Fibroblast of skin of back (primary cell): ENCODE measurements around the gene FMNL1.
A peak's percentile ranks its signal among the peaks of the same experiment; 100 is the strongest.

ENCODE experiments used
- DNase-seq: peaks from one replicate; pipeline ENCODE4 v3.0.0-alpha.2; 2013

FMNL1 gene

GRCh38 chr17:45261577-45262515 lies 40.2 kb downstream of the FMNL1 start, which contains the start of gene SPATA32:
Gene SPATA32, minus strand, starts transcription at chr17:45262094. Its CDS starts 78 bp downstream, at chr17:45262016.
- peak; percentile 25 for DNase-seq

DNA sequence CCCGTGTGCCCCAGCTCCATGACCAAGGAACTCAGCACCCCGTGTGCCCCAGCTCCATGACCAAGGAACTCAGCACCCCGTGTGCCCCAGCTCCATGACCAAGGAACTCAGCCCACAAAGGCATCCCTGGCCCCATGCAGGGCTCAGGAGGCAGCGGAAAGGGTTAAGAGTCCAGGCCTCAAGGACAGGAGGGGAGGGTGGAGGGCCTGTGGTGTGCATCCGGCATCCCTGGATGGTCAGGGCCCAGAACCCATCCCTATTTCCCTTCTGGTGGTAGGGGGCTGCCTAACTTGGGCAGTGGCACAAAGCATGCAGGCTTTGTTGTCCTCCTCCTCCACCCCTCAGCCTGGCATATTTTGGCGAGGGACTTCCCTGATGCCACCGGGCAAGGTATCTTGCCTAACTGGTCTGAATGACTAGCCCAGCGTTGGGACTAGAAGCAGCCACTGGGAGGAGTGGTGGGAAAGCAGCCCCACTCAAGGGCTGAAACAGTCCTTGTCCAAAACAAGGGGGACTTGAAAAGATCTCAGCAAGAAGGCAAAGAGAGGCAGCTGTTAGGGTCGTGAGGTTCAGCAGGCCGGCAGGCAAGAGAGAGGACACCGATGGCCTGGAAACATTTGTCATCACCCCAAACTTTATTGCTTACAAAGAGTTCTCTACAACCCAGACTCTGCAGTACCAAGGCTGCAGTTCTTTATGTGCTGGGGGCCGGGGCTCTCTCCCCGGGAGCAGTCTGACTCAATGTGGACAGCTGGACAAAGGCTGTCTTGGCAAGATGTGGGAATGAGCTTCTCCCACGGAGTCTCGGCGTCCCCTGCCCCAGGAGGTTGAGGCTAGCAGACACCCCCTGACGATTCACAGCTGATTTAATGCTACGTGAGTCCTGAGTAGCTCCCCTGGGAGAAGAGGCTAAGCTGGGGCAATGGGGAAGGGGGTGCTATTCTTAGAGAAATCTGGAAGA lies 41.1 kb downstream of the FMNL1 start:
- DNase-seq: no peak

DNA sequence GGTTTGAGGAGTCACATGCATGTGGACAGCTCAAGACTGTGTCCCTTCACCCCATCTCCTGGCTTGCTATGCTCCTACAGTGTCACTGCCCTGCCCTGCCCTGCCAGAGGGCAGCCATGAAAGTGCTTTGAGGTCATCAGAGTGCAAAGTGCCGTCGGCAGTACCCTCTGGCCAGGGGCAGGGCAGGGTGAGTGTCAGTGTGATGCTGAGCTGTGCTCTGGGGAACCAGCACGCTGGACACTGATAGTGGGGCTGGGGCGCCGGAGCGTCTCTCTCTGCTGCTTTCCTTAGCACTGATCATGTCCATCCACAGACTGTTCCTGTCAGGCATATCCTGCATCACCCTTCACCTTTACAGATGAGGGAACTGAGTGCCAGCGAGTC lies 41.8 kb downstream of the FMNL1 start:
- no peak for DNase-seq

DNA sequence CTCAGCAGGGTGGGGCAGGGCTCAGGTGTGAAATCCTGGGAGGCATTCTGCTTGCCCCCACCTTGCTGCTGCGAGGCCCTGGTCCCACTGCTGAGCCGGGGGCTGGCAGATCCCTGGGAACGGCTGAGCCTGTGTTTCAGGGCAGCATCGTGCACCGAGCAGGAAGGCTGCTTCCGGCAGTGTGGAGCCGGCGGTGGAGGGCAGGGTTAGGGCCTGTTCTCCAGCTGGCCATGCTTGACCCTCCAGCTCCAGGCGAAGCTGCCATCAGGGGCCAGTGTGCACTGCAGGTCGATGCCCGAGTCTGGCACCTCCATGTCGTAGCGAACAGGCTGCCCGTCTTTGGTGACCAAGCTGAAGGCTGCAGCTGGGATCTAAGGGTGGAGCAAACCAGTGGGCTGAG lies 42.7 kb downstream of the FMNL1 start:
- no peak for DNase-seq

DNA sequence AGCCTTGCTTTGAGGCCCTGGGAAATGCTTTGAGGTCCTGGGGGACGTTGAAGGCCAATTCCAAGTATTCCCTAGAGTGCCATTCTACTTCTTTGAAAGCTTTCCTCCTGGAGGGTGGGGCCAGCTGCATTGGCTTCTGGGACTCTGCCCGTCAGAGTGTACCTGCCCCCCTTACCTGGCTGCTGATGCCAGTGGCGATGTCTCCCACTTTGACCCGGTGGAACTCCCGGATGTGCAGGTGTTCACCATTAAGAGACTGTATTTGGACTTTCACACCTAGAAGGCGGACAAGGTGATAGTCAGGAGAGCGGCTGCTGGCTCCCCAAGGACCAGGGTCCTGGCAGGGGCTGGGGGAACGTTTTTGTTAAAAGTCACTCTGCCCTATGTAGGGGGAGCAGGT lies 43.3 kb downstream of the FMNL1 start:
- DNase-seq: no peak

GRCh38 chr17:45265821-45266220 lies 44.1 kb downstream of the FMNL1 start:
- peak; percentile 91 for DNase-seq

DNA sequence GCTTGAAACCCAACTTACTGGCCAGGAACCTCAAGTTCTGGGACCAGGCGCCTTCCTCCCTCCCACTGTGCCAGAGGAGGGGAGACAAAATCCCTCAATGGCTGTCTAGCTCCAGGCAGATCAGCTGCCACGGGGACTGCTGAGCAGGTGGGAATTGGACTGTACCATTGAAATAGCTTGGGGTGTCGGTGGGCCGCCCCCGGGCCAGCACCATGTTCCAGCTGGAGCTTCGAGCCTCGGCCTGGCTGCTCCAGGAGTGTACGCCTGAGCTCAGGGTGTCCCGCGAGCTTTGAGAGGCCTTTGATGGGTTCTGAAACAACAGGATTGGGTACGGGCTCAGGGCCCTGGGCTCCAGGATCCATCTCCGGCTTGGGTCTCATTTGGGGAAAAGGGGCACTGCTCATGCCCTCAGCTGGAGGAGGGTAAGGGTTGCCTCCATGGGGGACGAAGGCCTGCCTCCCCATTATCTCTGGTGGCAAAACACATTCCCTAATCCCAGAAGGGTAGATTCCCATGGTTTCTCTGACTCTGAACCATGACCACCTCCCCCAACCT lies 44.8 kb downstream of the FMNL1 start:
- DNase-seq: no peak

- DNase-seq: no peak
Measured at GRCh38 chr17:45267436-45268055, 45.9 kb downstream of the FMNL1 start.

DNA sequence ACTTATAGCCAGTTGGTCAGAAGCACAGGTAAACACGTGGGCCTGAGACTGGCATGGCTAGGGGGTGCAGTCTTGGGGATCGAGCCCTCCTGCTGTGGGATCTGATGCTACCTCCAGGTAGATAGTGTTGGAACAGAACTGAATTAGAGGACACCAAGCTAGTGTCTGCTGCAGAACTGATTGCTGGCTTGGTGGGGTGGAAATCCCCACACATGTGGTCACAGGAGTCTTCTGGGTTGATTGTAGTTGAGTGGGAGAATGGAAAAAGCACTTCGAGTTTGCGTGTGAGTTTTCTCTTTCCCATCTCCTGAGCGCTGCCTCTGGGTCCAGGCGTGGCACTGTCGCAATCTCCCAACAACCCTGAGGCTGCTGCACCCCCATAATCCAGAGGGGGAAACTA lies 48.2 kb downstream of the FMNL1 start:
- DNase-seq: no peak

DNA sequence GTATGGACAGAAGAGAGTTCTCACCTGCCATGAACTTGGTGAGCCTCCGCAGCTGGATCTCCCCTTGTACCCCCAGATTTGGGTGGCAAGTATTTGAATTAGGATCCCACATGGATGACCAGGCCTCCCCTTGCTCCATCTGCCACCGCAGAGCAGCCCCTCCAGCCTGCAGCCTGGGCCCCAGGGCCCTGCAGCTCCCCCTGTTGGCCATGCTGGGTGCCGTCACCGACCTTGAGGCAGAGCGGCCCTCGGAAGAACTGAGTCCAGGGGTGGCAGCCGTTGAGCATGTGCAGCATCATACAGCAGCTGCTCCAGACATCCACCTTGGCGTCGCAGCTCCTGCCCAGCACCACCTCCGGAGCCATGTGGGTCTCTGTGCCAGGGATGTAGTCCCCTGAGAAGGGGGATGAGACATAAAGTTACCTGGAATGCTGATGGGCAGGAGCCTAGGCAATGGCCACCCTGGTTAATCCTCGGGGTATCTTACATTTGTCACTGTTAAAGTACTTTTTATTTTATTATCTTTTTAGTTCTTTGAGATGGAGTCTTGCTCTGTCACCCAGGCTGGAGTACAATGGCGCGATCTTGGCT lies 49.2 kb downstream of the FMNL1 start:
- no peak for DNase-seq

DNA sequence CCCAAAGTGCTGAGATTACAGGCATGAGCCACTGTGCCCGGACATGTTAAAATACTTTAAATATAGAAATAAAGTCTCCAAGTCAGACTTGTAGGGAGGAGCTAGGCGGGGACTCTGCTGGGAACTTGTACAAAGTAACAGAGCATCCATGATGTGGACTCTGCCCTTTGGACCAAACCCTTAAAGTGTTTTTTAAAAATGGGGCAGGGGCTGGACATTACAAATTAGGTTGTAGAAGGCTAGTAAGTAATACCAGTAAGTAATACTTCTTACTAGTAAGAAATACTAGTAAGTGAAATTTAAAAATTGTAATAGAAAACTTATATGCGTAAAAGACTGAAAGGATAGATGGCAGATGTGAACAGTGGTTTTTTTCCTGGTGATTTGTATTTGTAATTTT lies 49.9 kb downstream of the FMNL1 start:
- no peak for DNase-seq

DNA sequence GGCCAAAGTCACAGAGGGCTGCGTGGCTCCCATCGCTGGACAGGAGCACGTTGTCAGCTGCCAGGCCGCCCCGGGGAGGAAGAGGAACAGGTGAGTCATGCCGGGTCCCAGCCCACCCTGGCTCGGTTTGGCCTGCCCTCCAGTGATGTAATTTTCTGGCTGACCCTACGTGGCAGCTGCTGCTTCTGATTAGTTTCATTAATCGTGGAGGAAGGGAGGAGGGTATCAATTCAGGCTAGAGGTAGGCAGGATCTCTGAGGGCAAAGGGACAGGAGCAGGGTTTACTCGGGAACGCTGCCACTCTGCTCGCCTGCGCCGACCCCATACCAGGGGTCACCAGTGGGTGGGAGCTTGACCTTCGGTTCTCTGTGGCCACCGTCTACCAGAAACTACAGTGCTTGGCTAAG lies 51.9 kb downstream of the FMNL1 start:
- DNase-seq: no peak

- DNase-seq: no peak
Measured at GRCh38 chr17:45274033-45274432, 52.3 kb downstream of the FMNL1 start.

- DNase-seq: no peak
Measured at GRCh38 chr17:45276031-45276430, 54.3 kb downstream of the FMNL1 start.

GRCh38 chr17:45277216-45277849 lies 55.6 kb downstream of the FMNL1 start:
- peak; percentile 85 for DNase-seq

- DNase-seq: no peak
Measured at GRCh38 chr17:45277992-45278391, 56.3 kb downstream of the FMNL1 start.

- no peak for DNase-seq
Measured at GRCh38 chr17:45279898-45280297, 58.2 kb downstream of the FMNL1 start.

DNA sequence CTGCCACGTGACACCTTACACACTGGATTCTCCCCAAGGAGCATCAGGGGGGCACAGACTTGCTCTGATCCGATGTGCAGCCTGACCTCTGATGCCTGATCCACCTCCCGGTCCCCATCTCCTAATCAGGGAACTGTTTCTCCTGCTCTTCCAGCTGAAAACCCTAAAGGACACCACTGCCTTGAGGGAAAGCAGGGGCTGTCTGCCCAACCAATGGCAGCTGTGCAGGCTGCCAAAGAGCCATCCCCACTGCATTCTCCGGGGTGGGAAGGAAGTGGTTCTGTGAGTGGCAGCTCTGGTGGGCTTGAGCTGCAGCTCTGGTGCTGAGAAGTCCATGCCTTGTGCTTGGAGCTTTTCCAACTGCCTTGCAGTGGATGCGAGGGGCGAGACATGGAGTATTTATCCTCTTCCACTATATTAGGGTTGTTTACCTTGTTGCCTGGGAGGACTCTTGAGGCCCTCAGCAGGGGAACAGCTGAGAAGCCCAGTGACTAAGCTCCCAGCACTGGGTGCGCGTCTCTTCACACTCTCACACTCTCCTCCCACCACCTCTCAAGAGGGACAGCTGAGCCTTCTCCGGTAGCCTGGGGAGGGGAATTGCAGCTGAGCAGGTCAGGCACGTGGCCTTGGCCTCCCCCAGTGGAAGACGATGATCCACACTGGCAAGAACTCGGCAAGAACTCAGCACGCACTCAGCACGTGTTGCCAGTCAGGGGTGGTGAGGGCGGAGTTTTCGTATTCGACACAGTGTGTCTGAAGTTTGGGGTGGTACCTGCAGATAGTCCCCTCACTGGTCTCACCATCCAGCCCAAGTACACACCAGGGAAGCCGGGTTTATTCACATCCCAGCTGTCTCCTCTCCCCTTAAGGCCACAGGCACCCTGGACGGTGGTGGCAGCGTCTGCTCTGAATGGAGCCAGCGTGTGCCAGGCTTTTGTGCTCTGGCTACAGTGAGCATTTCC lies 61.3 kb downstream of the FMNL1 start:
- peak; percentile 66 for DNase-seq

DNA sequence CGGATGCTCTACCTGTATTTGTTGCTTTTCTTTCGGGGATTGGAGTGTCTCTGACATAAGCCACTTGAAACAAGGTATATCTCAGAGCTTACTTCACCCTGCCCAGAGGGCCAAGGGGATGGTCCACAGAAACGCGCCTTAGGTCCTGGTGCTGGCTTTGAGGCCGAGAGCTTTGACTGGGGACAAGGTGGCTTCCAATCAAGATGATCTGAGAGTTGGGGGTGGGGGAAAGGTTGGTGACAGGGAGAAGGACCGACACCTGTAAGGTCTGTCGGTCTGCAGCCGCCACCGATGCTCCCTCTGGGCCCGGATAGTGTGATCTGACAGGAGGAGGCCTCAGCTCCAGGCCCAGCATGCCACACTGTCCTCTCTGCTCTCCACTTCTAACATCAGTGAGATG lies 62.0 kb downstream of the FMNL1 start:
- no peak for DNase-seq
